ENCODE results near the gene CKLF. TPM values are rescaled to one million over a fixed set of nuclear protein-coding genes. Genes with fewer than 3 reads are reported as not detected.

The CKLF gene
- polyA plus RNA-seq, 1 of the 3 experiments (the other 2 are of a cell fraction), result 211 TPM

- H3K79me2 ChIP-seq (ENCODE audit: insufficient read depth), result peaks cover 4% of the 10 kb centered on the region; the same call in 1 of the 2 replicates
- H3K9me2 ChIP-seq, result no peaks in the 10 kb centered on the region
- H3K4me3 ChIP-seq (ENCODE audit: low read depth in 2 of 2, low read length in 1 of 2), result no peak overlapping the region
- H3K27ac ChIP-seq (ENCODE audit: low read depth in 2 of 2, low read length in 1 of 2), result peak overlapping the region in 1 of 2 experiments; percentile 80; a peak in 2 of 4 replicates
- H2AFZ ChIP-seq (ENCODE audit: low read depth), result no peak overlapping the region
- peaks cover 11% of the 10 kb centered on the region; the same call in 1 of the 2 replicates for H4K20me1 ChIP-seq (ENCODE audit: insufficient read depth)
- no peaks in the 10 kb centered on the region for H3K9me3 ChIP-seq
- POLR2A ChIA-PET, result no interaction called here
- DNase-seq, result no peak
- H3K9ac ChIP-seq, result no peak overlapping the region
- H3K36me3 ChIP-seq (replicated peaks in 1 of 2; ENCODE audit: control insufficient read depth in 1 of 2, insufficient read depth in 2 of 2, low read length in 1 of 2), result peaks cover 29 to 39% of the 10 kb centered on the region in 2 experiments
- peaks cover 0 to 23% of the 10 kb centered on the region in 2 experiments; a peak in 2 of 4 replicates for H3K4me1 ChIP-seq (ENCODE audit: control insufficient read depth in 1 of 2, insufficient read depth in 2 of 2, low read depth in 1 of 2, low read length in 1 of 2)
- 97% methylated on average over 2 of the region's 2 CpGs for WGBS (ENCODE audit: low lambda C conversion rate)
- no peak for TF ChIP-seq TCF12 (IDR thresholded peaks at IDR 0.05)
- TF ChIP-seq ZBTB33 (IDR thresholded peaks at IDR 0.05; ENCODE audit: borderline replicate concordance, low read depth), result no peak
- TF ChIP-seq MEF2A (IDR thresholded peaks at IDR 0.05; ENCODE audit: borderline replicate concordance, low read depth), result no peak
- no peak for TF ChIP-seq MXI1 (IDR thresholded peaks at IDR 0.05; ENCODE audit: low read depth, low read length)
- TF ChIP-seq NRF1 (IDR thresholded peaks at IDR 0.05; ENCODE audit: low read depth, low read length), result no peak
- TF ChIP-seq IRF3 (IDR thresholded peaks at IDR 0.05; ENCODE audit: low read depth, low read length), result no peak
- no peak for TF ChIP-seq ELF1 (IDR thresholded peaks at IDR 0.05)
- TF ChIP-seq, protein P1, sequence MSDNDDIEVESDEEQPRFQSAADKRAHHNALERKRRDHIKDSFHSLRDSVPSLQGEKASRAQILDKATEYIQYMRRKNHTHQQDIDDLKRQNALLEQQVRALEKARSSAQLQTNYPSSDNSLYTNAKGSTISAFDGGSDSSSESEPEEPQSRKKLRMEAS (IDR thresholded peaks at IDR 0.05; ENCODE audit: low read depth), result no peak
- TF ChIP-seq TAF1 (IDR thresholded peaks at IDR 0.05; ENCODE audit: borderline replicate concordance, low read depth, low read length), result no peak
- TF ChIP-seq SMC3 (IDR thresholded peaks at IDR 0.05; ENCODE audit: low read depth, low read length), result no peak
- no peak overlapping the region for H3K4me2 ChIP-seq
- no peaks in the 10 kb centered on the region for H3K27me3 ChIP-seq (ENCODE audit: insufficient read depth)
- CTCF ChIA-PET, result interaction anchor here (1.9 kb wide), 1 partner anchor 10 kb away, joined by 4 read pairs; no protein-coding TSS in a partner anchor
- H3F3A ChIP-seq (replicated peaks; ENCODE audit: insufficient read depth), result peaks cover 42% of the 10 kb centered on the region
Observed at GRCh38 chr16:66568355-66568754, 16.0 kb downstream of the CKLF start.

GRCh38 chr16:66569131-66569530, 16.8 kb downstream of the CKLF start:
- ChIA-PET CTCF (interaction anchor here (0.9 to 1.9 kb wide), 2 partner anchors 11 to 162 kb away, joined by 3 to 4 read pairs; no protein-coding TSS in a partner anchor), POLR2A (no interaction called here)
- peaks cover 11% of the 10 kb centered on the region; the same call in 1 of the 2 replicates for H4K20me1 ChIP-seq (ENCODE audit: insufficient read depth)
- H3K27me3 ChIP-seq (ENCODE audit: insufficient read depth), result no peaks in the 10 kb centered on the region
- 0 out of 2 replicates have a peak overlapping the region, but pooled peaks have one; percentile 2 for H3K9ac ChIP-seq
- no peaks in the 10 kb centered on the region for H3K9me3 ChIP-seq
- H3K9me2 ChIP-seq, result no peaks in the 10 kb centered on the region
- 93% methylated on average over 1 of the region's 1 CpG for WGBS (ENCODE audit: low lambda C conversion rate)
- H3F3A ChIP-seq (replicated peaks; ENCODE audit: insufficient read depth), result peaks cover 34% of the 10 kb centered on the region
- H2AFZ ChIP-seq (ENCODE audit: low read depth), result no peak overlapping the region
- peaks cover 4% of the 10 kb centered on the region; the same call in 1 of the 2 replicates for H3K79me2 ChIP-seq (ENCODE audit: insufficient read depth)
- H3K4me1 ChIP-seq (ENCODE audit: control insufficient read depth in 1 of 2, insufficient read depth in 2 of 2, low read depth in 1 of 2, low read length in 1 of 2), result peaks cover 0 to 23% of the 10 kb centered on the region in 2 experiments; a peak in 2 of 4 replicates
- H3K36me3 ChIP-seq (replicated peaks in 1 of 2; ENCODE audit: control insufficient read depth in 1 of 2, insufficient read depth in 2 of 2, low read length in 1 of 2), result peaks cover 26 to 32% of the 10 kb centered on the region in 2 experiments
- H3K4me3 ChIP-seq (ENCODE audit: low read depth in 2 of 2, low read length in 1 of 2), result no peak overlapping the region
- peak overlapping the region in 1 of 2 experiments; percentile 80; a peak in 2 of 4 replicates for H3K27ac ChIP-seq (ENCODE audit: low read depth in 2 of 2, low read length in 1 of 2)
- DNase-seq, result no peak
- peak overlapping the region; percentile 59; the same call in 1 of the 2 replicates for H3K4me2 ChIP-seq
- TF ChIP-seq RXRA (IDR thresholded peaks at IDR 0.05; ENCODE audit: borderline replicate concordance, low read depth) (no peak), IRF3 (IDR thresholded peaks at IDR 0.05; ENCODE audit: low read depth, low read length) (no peak), FOXJ3 (CRISPR knock-in tag; IDR thresholded peaks at IDR 0.05) (no peak), EP300 (IDR thresholded peaks at IDR 0.05; ENCODE audit: borderline replicate concordance in 1 of 2, low read depth in 1 of 2, low read length in 1 of 2) (no peak), MEF2A (IDR thresholded peaks at IDR 0.05; ENCODE audit: borderline replicate concordance, low read depth) (no peak), ZBTB33 (IDR thresholded peaks at IDR 0.05; ENCODE audit: borderline replicate concordance, low read depth) (no peak), NRF1 (IDR thresholded peaks at IDR 0.05; ENCODE audit: low read depth, low read length) (no peak), CHD2 (IDR thresholded peaks at IDR 0.05; ENCODE audit: low read length, partially characterized antibody) (no peak), SMC3 (IDR thresholded peaks at IDR 0.05; ENCODE audit: low read depth, low read length) (no peak), TEAD4 (IDR thresholded peaks at IDR 0.05; ENCODE audit: borderline replicate concordance, insufficient read depth) (no peak), GABPA (IDR thresholded peaks at IDR 0.05; ENCODE audit: low read depth) (no peak)
- TF ChIP-seq, protein P2, sequence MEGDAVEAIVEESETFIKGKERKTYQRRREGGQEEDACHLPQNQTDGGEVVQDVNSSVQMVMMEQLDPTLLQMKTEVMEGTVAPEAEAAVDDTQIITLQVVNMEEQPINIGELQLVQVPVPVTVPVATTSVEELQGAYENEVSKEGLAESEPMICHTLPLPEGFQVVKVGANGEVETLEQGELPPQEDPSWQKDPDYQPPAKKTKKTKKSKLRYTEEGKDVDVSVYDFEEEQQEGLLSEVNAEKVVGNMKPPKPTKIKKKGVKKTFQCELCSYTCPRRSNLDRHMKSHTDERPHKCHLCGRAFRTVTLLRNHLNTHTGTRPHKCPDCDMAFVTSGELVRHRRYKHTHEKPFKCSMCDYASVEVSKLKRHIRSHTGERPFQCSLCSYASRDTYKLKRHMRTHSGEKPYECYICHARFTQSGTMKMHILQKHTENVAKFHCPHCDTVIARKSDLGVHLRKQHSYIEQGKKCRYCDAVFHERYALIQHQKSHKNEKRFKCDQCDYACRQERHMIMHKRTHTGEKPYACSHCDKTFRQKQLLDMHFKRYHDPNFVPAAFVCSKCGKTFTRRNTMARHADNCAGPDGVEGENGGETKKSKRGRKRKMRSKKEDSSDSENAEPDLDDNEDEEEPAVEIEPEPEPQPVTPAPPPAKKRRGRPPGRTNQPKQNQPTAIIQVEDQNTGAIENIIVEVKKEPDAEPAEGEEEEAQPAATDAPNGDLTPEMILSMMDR (IDR thresholded peaks at IDR 0.05), result no peak

Data from SK-N-SH (cell line).